Fibroblast of pulmonary artery (primary cell): ENCODE data around the gene GPR17.

Experiments
- DNase-seq: peaks from one replicate; pipeline ENCODE4 v3.0.0-alpha.2; 2010; ENCODE audit warnings: low read depth
- H3K4me3 ChIP-seq: replicated peaks from 2 replicates; pipeline ENCODE4 v1.5.1; 2011; ENCODE audit warnings: low read depth, mild to moderate bottlenecking, control low read depth, low read length, moderate library complexity
- TF ChIP-seq, protein P1 (sequence below): IDR thresholded peaks from 2 replicates; pipeline ENCODE4 v1.5.1; 2011; ENCODE audit warnings: mild to moderate bottlenecking, control low read depth, low read length, inconsistent platforms; ENCODE audit errors: missing control alignments

The GPR17 gene

GRCh38 chr2:127653421-127654083 lies 7.6 kb downstream of the GPR17 start:
- TF ChIP-seq, protein P1, sequence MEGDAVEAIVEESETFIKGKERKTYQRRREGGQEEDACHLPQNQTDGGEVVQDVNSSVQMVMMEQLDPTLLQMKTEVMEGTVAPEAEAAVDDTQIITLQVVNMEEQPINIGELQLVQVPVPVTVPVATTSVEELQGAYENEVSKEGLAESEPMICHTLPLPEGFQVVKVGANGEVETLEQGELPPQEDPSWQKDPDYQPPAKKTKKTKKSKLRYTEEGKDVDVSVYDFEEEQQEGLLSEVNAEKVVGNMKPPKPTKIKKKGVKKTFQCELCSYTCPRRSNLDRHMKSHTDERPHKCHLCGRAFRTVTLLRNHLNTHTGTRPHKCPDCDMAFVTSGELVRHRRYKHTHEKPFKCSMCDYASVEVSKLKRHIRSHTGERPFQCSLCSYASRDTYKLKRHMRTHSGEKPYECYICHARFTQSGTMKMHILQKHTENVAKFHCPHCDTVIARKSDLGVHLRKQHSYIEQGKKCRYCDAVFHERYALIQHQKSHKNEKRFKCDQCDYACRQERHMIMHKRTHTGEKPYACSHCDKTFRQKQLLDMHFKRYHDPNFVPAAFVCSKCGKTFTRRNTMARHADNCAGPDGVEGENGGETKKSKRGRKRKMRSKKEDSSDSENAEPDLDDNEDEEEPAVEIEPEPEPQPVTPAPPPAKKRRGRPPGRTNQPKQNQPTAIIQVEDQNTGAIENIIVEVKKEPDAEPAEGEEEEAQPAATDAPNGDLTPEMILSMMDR: no peak
- no peak for DNase-seq
- no peak overlapping the region for H3K4me3 ChIP-seq

DNA sequence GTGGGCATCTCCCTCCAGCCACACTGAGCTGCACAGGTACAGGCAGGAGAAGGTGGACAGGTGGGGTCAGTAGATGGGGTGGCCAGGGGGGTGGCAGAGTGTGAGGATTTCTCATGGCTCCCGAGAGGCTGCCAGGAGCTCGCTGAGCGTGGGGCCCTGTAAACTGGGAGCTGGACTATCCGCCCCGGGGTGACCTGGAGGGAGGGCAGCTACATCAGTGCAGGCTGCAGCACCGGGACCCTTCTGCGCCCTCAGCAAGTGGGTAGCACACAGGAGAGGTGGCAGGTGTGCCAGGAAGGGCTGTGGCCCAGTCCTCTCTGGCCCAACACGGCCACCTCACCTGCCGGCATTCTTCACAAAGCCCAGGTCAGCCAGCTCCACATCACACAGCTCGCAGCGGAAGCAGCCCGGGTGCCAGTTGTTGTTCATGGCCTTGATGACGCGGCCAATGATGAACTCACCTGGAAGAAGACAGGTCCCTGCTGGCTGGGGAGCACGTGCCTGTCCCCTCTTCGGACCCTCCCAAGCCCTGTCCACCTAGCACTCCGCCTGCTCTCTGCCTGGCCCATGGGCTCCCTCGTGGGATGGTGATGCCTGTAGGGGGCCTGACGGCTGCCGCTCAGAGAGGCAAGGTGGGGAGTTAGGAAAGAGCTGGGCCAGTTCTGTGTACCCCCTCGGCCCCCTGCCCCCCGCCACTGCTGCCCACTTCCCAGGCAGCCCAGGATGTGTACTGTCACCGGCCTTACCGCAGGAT lies 8.3 kb downstream of the GPR17 start:
- no peak overlapping the region for H3K4me3 ChIP-seq
- TF ChIP-seq, protein P1: no peak
- DNase-seq: no peak

GRCh38 chr2:127654838-127655175 lies 8.9 kb downstream of the GPR17 start:
- no peak overlapping the region for H3K4me3 ChIP-seq
- TF ChIP-seq, protein P1: no peak
- no peak for DNase-seq

DNA sequence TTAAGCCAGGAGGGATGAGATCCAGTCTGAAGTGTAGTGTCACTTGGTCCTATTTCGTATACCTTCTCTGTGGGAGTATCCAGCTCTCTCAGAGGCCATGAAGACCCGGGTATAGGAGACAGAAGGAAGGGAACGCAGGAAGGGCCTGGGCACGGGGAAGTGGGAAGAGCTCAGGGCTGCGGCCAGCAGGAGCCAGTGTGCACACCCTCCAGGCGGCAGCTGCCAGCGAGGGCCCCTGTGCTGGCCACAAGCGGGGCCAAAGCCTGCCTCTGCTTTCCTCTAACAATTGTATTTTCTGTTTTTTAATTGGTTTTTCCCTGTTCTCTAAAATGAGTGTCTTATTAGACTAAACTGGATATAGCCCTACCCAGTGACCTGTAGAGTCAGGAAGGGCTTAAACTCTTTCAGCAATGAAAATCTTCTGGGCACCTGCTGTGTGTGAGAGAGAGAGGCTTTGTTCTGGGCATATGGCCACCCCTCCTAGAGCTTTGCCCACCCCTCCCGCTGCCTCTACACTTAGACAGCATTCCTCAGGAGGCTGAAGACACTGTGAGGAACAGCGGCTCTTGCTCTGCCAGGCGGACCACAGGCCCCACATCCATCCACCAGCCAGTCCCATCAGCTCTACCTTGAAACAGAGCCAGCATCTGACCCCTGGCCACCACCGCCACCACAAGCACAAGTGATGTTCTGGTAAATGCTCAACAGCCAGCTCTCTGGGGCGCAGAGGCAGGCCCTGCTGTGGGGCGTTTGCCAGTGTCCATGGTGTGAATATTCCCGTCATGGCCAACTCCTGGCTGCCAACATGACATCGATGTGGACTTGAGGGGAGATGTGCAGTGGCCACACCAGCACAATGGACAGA lies 9.5 kb downstream of the GPR17 start:
- TF ChIP-seq, protein P1: no peak
- no peak overlapping the region for H3K4me3 ChIP-seq
- no peak for DNase-seq

- TF ChIP-seq, protein P1: no peak
- no peak overlapping the region for H3K4me3 ChIP-seq
- DNase-seq: no peak
Observed at GRCh38 chr2:127656569-127657231, 10.7 kb downstream of the GPR17 start.

DNA sequence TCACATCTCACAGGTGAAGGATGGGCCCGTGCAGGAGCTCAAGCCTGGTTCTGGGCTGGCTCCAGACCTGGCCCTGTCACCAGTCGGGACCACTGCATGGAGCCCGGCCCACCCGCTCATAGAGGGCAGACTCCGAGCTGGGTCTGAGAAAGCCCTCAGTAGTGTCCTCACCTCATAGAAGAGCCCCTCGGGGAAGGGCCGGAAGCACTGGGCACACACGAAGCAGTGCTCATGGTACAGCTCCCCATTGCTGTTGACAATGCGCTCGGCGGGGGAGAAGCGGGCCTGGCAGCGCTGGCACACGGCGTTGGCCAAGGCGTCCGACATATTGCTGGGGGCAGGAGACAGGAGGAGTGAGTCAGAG lies 11.3 kb downstream of the GPR17 start:
- H3K4me3 ChIP-seq: no peak overlapping the region
- TF ChIP-seq, protein P1: no peak
- no peak for DNase-seq
